Coronary artery (tissue), 2 donors: Measurements from ENCODE around the gene ARL5C.
A peak's percentile ranks its signal among the peaks of the same experiment; 100 is the strongest.

Experiments used
- DNase-seq: peaks from one replicate; pipeline ENCODE4 v3.0.0-alpha.2; 2017; ENCODE audit warnings: low spot score
- H3K27ac ChIP-seq, 2 donors: fragments of 200-600 bp; sonication (generic); one replicate each; pipeline ENCODE4 v1.5.1; 2016 to 2019
- H3K4me3 ChIP-seq: fragments of 200-600 bp; sonication (generic); 2 replicates; pipeline ENCODE4 v1.5.1; 2016; ENCODE audit warnings: mild to moderate bottlenecking, moderate library complexity
- CTCF ChIP-seq: fragments of 200-600 bp; sonication (generic); IDR thresholded peaks from one replicate; pipeline ENCODE4 v1.5.1; 2019; ENCODE audit warnings: antibody characterized with exemption

Gene ARL5C

GRCh38 chr17:39150104-39150634, 15.8 kb downstream of the ARL5C start:
- H3K27ac ChIP-seq, result no peak overlapping the region
- H3K4me3 ChIP-seq, result no peak overlapping the region

GRCh38 chr17:39147221-39148185, 18.5 kb downstream of the ARL5C start:
- Histone ChIP-seq H3K4me3 (no peak overlapping the region), H3K27ac (no peak overlapping the region)
- no peak for TF ChIP-seq CTCF
- no peak for DNase-seq

More at GRCh38 chr17:39150104-39150634, 15.8 kb downstream of the ARL5C start:
- no peak for DNase-seq
- no peak for TF ChIP-seq CTCF

- no peak for DNase-seq
- no peak for TF ChIP-seq CTCF
- Histone ChIP-seq H3K27ac (no peak overlapping the region), H3K4me3 (no peak overlapping the region)
Observed at GRCh38 chr17:39146273-39146672, 19.7 kb downstream of the ARL5C start.

GRCh38 chr17:39145143-39145542, 20.8 kb downstream of the ARL5C start:
- TF ChIP-seq CTCF, result no peak
- Histone ChIP-seq H3K4me3 (no peak overlapping the region), H3K27ac (peak overlapping the region in 1 of 2 donors; percentile 78)
- no peak for DNase-seq

GRCh38 chr17:39144416-39144840, 21.5 kb downstream of the ARL5C start:
- no peak for DNase-seq
- H3K27ac ChIP-seq, result peak overlapping the region; percentile 37 to 78
- H3K4me3 ChIP-seq, result no peak overlapping the region
- TF ChIP-seq CTCF, result no peak

GRCh38 chr17:39143552-39144093, 22.3 kb downstream of the ARL5C start:
- peak overlapping the region; percentile 37 to 78 for H3K27ac ChIP-seq
- no peak for DNase-seq
- no peak for TF ChIP-seq CTCF
- H3K4me3 ChIP-seq, result no peak overlapping the region
